Measurements from ENCODE around the gene LMO2. TPM values are rescaled to one million over a fixed set of nuclear protein-coding genes. Genes with fewer than 3 reads are reported as not detected.

Gene LMO2
- total and polyA plus RNA-seq, 5 donors: 9.9 to 16.8 (median 10.4) TPM

- Histone ChIP-seq H3K4me3 (ENCODE audit: low read length) (no peak overlapping the region), H3K4me1 (ENCODE audit: control insufficient read depth, insufficient read depth, low read length) (no peaks in the 10 kb centered on the region), H3K9me3 (ENCODE audit: control insufficient read depth, low read length) (no peaks in the 10 kb centered on the region), H3K27ac (ENCODE audit: low read length) (no peak overlapping the region), H3K27me3 (ENCODE audit: control insufficient read depth, insufficient read depth) (no peaks in the 10 kb centered on the region)
- intact Hi-C loops (cut with DNase I): no loop called here
- DNase-seq: no peak
- 88% methylated on average over 3 of the region's 3 CpGs for WGBS
- no peak for ATAC-seq
These were observed 7.3 kb downstream of the LMO2 start for GRCh38 chr11:33884601-33885000.

- Histone ChIP-seq H3K27ac (ENCODE audit: low read length) (no peak overlapping the region), H3K27me3 (ENCODE audit: control insufficient read depth, insufficient read depth) (no peaks in the 10 kb centered on the region), H3K4me3 (ENCODE audit: low read length) (no peak overlapping the region), H3K9me3 (ENCODE audit: control insufficient read depth, low read length) (no peaks in the 10 kb centered on the region), H3K4me1 (ENCODE audit: control insufficient read depth, insufficient read depth, low read length) (no peaks in the 10 kb centered on the region)
- intact Hi-C loops (cut with DNase I): no loop called here
- ATAC-seq: no peak
- DNase-seq: no peak
- 93% methylated on average over 5 of the region's 5 CpGs for WGBS
These were observed 7.8 kb downstream of the LMO2 start for GRCh38 chr11:33884035-33884434.

- WGBS: 44% methylated on average over 11 of the region's 11 CpGs
- H3K27me3 ChIP-seq (ENCODE audit: control insufficient read depth, insufficient read depth): no peaks in the 10 kb centered on the region
- no peaks in the 10 kb centered on the region for H3K9me3 ChIP-seq (ENCODE audit: control insufficient read depth, low read length)
- intact Hi-C loops (cut with DNase I): no loop called here
- ATAC-seq (no peak), DNase-seq (no peak)
- H3K4me3 ChIP-seq (ENCODE audit: low read length): no peak overlapping the region
- no peak overlapping the region for H3K27ac ChIP-seq (ENCODE audit: low read length)
- H3K4me1 ChIP-seq (ENCODE audit: control insufficient read depth, insufficient read depth, low read length): no peaks in the 10 kb centered on the region
These were observed 10.0 kb downstream of the LMO2 start for GRCh38 chr11:33881651-33882503.

- WGBS: 66% methylated on average over 7 of the region's 7 CpGs
- no peaks in the 10 kb centered on the region for H3K27me3 ChIP-seq (ENCODE audit: control insufficient read depth, insufficient read depth)
- no peak for DNase-seq
- no peak overlapping the region for H3K4me3 ChIP-seq (ENCODE audit: low read length)
- H3K4me1 ChIP-seq (ENCODE audit: control insufficient read depth, insufficient read depth, low read length): no peaks in the 10 kb centered on the region
- H3K9me3 ChIP-seq (ENCODE audit: control insufficient read depth, low read length): no peaks in the 10 kb centered on the region
- intact Hi-C loops (cut with DNase I): no loop called here
- H3K27ac ChIP-seq (ENCODE audit: low read length): no peak overlapping the region
- ATAC-seq: no peak
These were observed 10.9 kb downstream of the LMO2 start for GRCh38 chr11:33880979-33881378.

- WGBS: 85% methylated on average over 9 of the region's 9 CpGs
- intact Hi-C loops (cut with DNase I): no loop called here
- no peak for ATAC-seq
These were observed 12.5 kb downstream of the LMO2 start for GRCh38 chr11:33879375-33879774.

GRCh38 chr11:33877038-33877437 is 14.8 kb downstream of the LMO2 start:
- Histone ChIP-seq H3K9me3 (ENCODE audit: control insufficient read depth, low read length) (no peaks in the 10 kb centered on the region), H3K27me3 (ENCODE audit: control insufficient read depth, insufficient read depth) (no peaks in the 10 kb centered on the region), H3K4me1 (ENCODE audit: control insufficient read depth, insufficient read depth, low read length) (no peaks in the 10 kb centered on the region), H3K4me3 (ENCODE audit: low read length) (no peak overlapping the region), H3K27ac (ENCODE audit: low read length) (no peak overlapping the region)
- DNase-seq: no peak
- WGBS: 62% methylated on average over 3 of the region's 3 CpGs
- intact Hi-C loops (cut with DNase I): no loop called here
- no peak for ATAC-seq

More at GRCh38 chr11:33879375-33879774, 12.5 kb downstream of the LMO2 start:
- Histone ChIP-seq H3K27me3 (ENCODE audit: control insufficient read depth, insufficient read depth) (no peaks in the 10 kb centered on the region), H3K4me3 (ENCODE audit: low read length) (no peak overlapping the region), H3K4me1 (ENCODE audit: control insufficient read depth, insufficient read depth, low read length) (no peaks in the 10 kb centered on the region), H3K27ac (ENCODE audit: low read length) (no peak overlapping the region), H3K9me3 (ENCODE audit: control insufficient read depth, low read length) (no peaks in the 10 kb centered on the region)
- DNase-seq: no peak

GRCh38 chr11:33875621-33876294 is 16.1 kb downstream of the LMO2 start:
- no peak for ATAC-seq
- intact Hi-C loops (cut with DNase I): no loop called here

GRCh38 chr11:33874910-33875490 is 16.9 kb downstream of the LMO2 start:
- H3K4me3 ChIP-seq (ENCODE audit: low read length): no peak overlapping the region
- H3K4me1 ChIP-seq (ENCODE audit: control insufficient read depth, insufficient read depth, low read length): no peaks in the 10 kb centered on the region
- no peak overlapping the region for H3K27ac ChIP-seq (ENCODE audit: low read length)
- WGBS: 88% methylated on average over 12 of the region's 12 CpGs
- ATAC-seq (no peak), DNase-seq (no peak)
- no peaks in the 10 kb centered on the region for H3K9me3 ChIP-seq (ENCODE audit: control insufficient read depth, low read length)
- intact Hi-C loops (cut with DNase I): no loop called here
- H3K27me3 ChIP-seq (ENCODE audit: control insufficient read depth, insufficient read depth): no peaks in the 10 kb centered on the region

More at GRCh38 chr11:33875621-33876294, 16.1 kb downstream of the LMO2 start:
- Histone ChIP-seq H3K4me3 (ENCODE audit: low read length) (no peak overlapping the region), H3K4me1 (ENCODE audit: control insufficient read depth, insufficient read depth, low read length) (no peaks in the 10 kb centered on the region), H3K9me3 (ENCODE audit: control insufficient read depth, low read length) (no peaks in the 10 kb centered on the region), H3K27me3 (ENCODE audit: control insufficient read depth, insufficient read depth) (no peaks in the 10 kb centered on the region), H3K27ac (ENCODE audit: low read length) (no peak overlapping the region)
- WGBS: 93% methylated on average over 2 of the region's 2 CpGs
- DNase-seq: no peak

- intact Hi-C loops (cut with DNase I): no loop called here
- Histone ChIP-seq H3K4me1 (ENCODE audit: control insufficient read depth, insufficient read depth, low read length) (no peaks in the 10 kb centered on the region), H3K4me3 (ENCODE audit: low read length) (no peak overlapping the region), H3K27me3 (ENCODE audit: control insufficient read depth, insufficient read depth) (no peaks in the 10 kb centered on the region), H3K27ac (ENCODE audit: low read length) (no peak overlapping the region), H3K9me3 (ENCODE audit: control insufficient read depth, low read length) (no peaks in the 10 kb centered on the region)
- DNase-seq: no peak
- whole genome bisulfite sequencing: 82% methylated on average over 3 of the region's 3 CpGs
- ATAC-seq: no peak
These were observed 17.4 kb downstream of the LMO2 start for GRCh38 chr11:33874433-33874832.

GRCh38 chr11:33869481-33870422 is 22.1 kb downstream of the LMO2 start:
- no peaks in the 10 kb centered on the region for H3K9me3 ChIP-seq (ENCODE audit: control insufficient read depth, low read length)
- under 1% methylated on average over 91 of the region's 91 CpGs for WGBS
- H3K4me3 ChIP-seq (ENCODE audit: low read length): peak overlapping the region; percentile 89
- peak overlapping the region; percentile 57 for H3K27ac ChIP-seq (ENCODE audit: low read length)
- intact Hi-C loops (cut with DNase I): loop anchor here in 1 of 4 donors (5.0 kb wide), 1 partner anchor 73 kb away; no protein-coding TSS in a partner anchor
- DNase-seq (peak; percentile 63 to 83 (median 80)), ATAC-seq (peak; percentile 85 to 90)
- no peaks in the 10 kb centered on the region for H3K4me1 ChIP-seq (ENCODE audit: control insufficient read depth, insufficient read depth, low read length)
- H3K27me3 ChIP-seq (ENCODE audit: control insufficient read depth, insufficient read depth): no peaks in the 10 kb centered on the region
